ENCODE results near the gene PLEKHJ1. TPM values are rescaled to one million over a fixed set of nuclear protein-coding genes. Genes with fewer than 3 reads are reported as not detected.

The PLEKHJ1 gene
- total and polyA plus RNA-seq, 9 of the 15 experiments (the other 6 are each of a cell fraction or from before 2014, with no cell fraction given): 1.5 to 188 (median 63.9) TPM

DNA sequence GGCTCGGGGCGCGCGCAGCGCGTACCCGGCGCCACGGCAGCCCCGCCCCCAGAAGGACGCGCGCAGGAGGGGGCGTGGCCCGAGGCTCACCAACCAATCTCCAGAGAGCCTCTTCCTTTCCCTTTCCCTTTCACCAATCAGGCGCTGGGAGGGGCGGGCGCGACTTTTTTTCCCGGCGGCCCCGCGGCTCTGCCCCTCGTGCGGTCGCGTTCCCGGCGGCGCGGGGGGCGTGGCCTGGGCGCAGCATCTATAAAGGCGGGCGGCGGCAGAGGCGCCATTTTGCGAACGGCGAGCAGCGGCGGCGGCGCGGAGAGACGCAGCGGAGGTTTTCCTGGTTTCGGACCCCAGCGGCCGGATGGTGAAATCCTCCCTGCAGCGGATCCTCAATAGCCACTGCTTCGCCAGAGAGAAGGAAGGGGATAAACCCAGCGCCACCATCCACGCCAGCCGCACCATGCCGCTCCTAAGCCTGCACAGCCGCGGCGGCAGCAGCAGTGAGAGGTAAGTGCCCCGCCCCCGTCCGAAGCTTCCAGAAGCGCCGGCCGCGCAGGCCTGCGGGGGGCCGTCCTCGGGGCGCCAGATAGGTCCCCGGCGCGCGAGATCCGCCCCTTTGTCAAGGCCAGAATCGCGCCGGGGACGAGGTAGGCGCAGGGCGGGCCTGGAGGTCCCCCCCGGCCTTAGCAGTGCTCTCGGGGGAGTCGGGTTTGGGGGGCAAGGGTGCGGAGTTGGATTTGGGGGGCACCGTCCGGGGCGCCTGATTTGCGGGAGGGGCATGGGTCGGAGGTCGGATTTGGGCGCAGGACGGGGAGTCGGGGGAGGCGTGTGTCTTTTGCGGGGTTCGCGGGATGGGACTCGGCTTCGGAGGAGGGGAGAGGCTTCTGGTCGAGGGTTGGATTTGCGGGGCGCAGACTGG is 33.4 kb upstream of the PLEKHJ1 start (continued):
- TF ChIP-seq HDAC1 (IDR thresholded peaks at IDR 0.05): peak in 1 of 2 experiments; percentile 76; a peak in 2 of 4 replicates
- TF ChIP-seq ZNF212 (CRISPR knock-in tag; IDR thresholded peaks at IDR 0.05): no peak
- TF ChIP-seq, protein P1, sequence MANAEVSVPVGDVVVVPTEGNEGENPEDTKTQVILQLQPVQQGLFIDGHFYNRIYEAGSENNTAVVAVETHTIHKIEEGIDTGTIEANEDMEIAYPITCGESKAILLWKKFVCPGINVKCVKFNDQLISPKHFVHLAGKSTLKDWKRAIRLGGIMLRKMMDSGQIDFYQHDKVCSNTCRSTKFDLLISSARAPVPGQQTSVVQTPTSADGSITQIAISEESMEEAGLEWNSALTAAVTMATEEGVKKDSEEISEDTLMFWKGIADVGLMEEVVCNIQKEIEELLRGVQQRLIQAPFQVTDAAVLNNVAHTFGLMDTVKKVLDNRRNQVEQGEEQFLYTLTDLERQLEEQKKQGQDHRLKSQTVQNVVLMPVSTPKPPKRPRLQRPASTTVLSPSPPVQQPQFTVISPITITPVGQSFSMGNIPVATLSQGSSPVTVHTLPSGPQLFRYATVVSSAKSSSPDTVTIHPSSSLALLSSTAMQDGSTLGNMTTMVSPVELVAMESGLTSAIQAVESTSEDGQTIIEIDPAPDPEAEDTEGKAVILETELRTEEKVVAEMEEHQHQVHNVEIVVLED (CRISPR knock-in tag; IDR thresholded peaks at IDR 0.05): peak; percentile 68
- TF ChIP-seq TEAD4 (IDR thresholded peaks at IDR 0.05; ENCODE audit: low read length): peak; percentile 65; the same call in 1 of the 2 replicates
- no peak; the same call in 1 of the 2 replicates for TF ChIP-seq TEAD4 (CRISPR knock-in tag; IDR thresholded peaks at IDR 0.05; ENCODE audit: borderline replicate concordance)
- TF ChIP-seq, protein P2, sequence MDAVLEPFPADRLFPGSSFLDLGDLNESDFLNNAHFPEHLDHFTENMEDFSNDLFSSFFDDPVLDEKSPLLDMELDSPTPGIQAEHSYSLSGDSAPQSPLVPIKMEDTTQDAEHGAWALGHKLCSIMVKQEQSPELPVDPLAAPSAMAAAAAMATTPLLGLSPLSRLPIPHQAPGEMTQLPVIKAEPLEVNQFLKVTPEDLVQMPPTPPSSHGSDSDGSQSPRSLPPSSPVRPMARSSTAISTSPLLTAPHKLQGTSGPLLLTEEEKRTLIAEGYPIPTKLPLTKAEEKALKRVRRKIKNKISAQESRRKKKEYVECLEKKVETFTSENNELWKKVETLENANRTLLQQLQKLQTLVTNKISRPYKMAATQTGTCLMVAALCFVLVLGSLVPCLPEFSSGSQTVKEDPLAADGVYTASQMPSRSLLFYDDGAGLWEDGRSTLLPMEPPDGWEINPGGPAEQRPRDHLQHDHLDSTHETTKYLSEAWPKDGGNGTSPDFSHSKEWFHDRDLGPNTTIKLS (IDR thresholded peaks at IDR 0.05; ENCODE audit: borderline replicate concordance, low read depth): no peak; the same call in 1 of the 2 replicates
- peak; percentile 58 for TF ChIP-seq NFYB (IDR thresholded peaks at IDR 0.05; ENCODE audit: extremely low read depth, insufficient read length)
- TF ChIP-seq POU5F1 (IDR thresholded peaks at IDR 0.05; ENCODE audit: borderline replicate concordance, low read depth, low read length, partially characterized antibody): no peak
- 0 out of 2 replicates have a peak, but pooled peaks have one; percentile 16 for TF ChIP-seq HDAC8 (tag; IDR thresholded peaks at IDR 0.05)
- TF ChIP-seq SMARCA4 (IDR thresholded peaks at IDR 0.05): no peak
- TF ChIP-seq DPF2 (IDR thresholded peaks at IDR 0.05): 0 out of 2 replicates have a peak, but pooled peaks have one; percentile 17
- no peak for TF ChIP-seq HOMEZ (CRISPR knock-in tag; IDR thresholded peaks at IDR 0.05)
- TF ChIP-seq GABPA (tag; conservative IDR thresholded peaks at IDR 0.05; ENCODE audit: low read depth): peak; percentile 58
- no peak for TF ChIP-seq ZNF184 (CRISPR knock-in tag; IDR thresholded peaks at IDR 0.05)
- no peak for TF ChIP-seq IRF1 (CRISPR knock-in tag; IDR thresholded peaks at IDR 0.05; ENCODE audit: borderline replicate concordance)
- peak; percentile 75 for TF ChIP-seq VEZF1 (CRISPR knock-in tag; IDR thresholded peaks at IDR 0.05)
- TF ChIP-seq CCNT2 (IDR thresholded peaks at IDR 0.05; ENCODE audit: borderline replicate concordance, extremely low read depth, insufficient read length, low read depth, low read length): peak; percentile 81
- peak; percentile 51 for TF ChIP-seq SP2 (IDR thresholded peaks at IDR 0.05; ENCODE audit: extremely low read depth, low read depth, low read length, poor library complexity, severe bottlenecking)
- peak; percentile 95 for TF ChIP-seq CBX1 (IDR thresholded peaks at IDR 0.05; ENCODE audit: low read depth)
- no peak for TF ChIP-seq LEF1 (IDR thresholded peaks at IDR 0.05)

Data from K562 (cell line).